Fibroblast of pulmonary artery (primary cell): Measurements from ENCODE around the gene LRSAM1.
A peak's percentile ranks its signal among the peaks of the same experiment; 100 is the strongest.

Experiments used
- DNase-seq: peaks from one replicate; pipeline ENCODE4 v3.0.0-alpha.2; 2010; ENCODE audit warnings: low read depth
- H3K4me3 ChIP-seq: replicated peaks from 2 replicates; pipeline ENCODE4 v1.5.1; 2011; ENCODE audit warnings: low read depth, mild to moderate bottlenecking, control low read depth, low read length, moderate library complexity
- TF ChIP-seq, protein P1 (sequence below): IDR thresholded peaks from 2 replicates; pipeline ENCODE4 v1.5.1; 2011; ENCODE audit warnings: mild to moderate bottlenecking, control low read depth, low read length, inconsistent platforms; ENCODE audit errors: missing control alignments

LRSAM1 gene

DNA sequence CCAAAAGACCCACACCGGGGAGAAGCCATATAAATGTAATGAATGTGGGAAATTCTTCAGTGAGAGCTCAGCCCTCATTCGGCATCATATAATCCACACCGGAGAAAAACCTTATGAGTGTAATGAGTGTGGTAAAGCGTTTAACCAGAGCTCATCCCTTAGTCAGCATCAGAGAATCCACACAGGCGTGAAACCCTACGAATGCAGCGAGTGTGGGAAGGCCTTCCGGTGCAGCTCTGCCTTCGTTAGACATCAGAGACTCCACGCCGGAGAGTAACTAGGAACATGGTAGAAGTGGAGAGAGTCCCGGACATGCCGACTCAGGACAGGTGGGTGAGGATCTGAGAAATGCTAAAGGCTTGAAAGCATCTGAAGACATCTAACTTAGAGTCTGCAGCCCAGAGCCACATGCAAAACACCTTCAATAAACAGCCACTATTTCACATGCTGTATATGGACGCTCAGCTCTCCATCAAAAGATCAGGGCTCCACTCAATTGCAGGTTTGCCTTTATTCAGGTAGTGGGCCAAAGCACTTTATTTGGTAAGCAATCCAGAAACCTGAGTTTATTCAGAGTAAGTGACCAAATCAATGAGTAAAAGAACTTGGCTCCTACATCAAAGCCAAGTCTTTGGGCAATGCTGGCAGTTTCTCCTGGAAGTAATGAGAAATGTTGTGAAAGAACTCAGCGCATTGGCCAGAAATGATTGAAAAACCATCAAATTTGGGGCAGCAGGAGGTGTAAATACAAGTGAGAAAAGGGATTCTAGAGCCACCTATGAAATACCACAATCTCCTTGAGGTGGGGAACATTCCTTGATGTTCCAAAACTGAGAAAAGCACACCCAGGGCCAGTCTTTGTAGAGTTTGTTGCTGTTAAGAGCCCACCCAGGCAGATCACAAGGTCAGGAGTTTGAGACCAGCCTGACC is 6.1 kb upstream of the LRSAM1 start:
- no peak overlapping the region for H3K4me3 ChIP-seq
- no peak for DNase-seq
- TF ChIP-seq, protein P1, sequence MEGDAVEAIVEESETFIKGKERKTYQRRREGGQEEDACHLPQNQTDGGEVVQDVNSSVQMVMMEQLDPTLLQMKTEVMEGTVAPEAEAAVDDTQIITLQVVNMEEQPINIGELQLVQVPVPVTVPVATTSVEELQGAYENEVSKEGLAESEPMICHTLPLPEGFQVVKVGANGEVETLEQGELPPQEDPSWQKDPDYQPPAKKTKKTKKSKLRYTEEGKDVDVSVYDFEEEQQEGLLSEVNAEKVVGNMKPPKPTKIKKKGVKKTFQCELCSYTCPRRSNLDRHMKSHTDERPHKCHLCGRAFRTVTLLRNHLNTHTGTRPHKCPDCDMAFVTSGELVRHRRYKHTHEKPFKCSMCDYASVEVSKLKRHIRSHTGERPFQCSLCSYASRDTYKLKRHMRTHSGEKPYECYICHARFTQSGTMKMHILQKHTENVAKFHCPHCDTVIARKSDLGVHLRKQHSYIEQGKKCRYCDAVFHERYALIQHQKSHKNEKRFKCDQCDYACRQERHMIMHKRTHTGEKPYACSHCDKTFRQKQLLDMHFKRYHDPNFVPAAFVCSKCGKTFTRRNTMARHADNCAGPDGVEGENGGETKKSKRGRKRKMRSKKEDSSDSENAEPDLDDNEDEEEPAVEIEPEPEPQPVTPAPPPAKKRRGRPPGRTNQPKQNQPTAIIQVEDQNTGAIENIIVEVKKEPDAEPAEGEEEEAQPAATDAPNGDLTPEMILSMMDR, result no peak

DNA sequence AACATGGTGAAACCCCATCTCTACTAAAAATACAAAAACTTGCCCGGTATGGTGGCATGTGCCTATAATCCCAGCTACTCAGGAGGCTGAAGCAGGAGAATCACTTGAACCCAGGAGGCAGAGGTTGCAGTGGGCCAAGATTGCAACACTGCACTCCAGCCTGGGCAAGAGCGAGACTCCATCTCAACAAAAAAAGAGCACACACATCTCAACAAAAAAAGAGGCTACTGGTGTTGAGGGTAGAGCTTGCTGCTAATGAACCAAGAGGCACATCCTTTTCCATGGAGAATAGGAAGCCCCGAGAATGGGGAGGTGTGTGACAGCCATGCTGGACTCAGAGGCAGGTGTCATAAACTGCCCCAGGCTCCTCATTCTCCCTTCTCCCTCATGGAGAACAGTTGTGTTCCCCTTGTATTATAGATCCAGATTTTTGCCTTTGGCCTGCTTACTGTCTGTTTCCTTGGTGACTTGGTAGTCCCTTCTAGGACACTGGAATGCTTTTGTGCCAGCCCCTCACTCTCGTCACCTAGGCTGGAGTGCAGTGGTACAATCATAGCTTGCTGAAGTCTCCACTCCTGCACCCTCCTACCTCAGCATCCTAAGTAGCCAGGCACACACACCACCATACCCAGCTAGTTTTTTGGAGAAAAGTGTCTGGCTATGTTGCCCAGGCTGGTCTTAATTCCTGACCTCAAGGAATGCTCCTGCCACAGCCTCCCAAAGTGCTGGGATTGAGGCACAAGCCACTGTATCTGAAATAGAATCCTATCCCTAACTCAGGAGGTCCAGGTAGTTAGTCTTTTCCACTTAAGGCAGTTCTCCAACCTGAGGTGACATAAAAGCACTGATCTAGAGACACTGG is 5.2 kb upstream of the LRSAM1 start:
- H3K4me3 ChIP-seq, result no peak overlapping the region
- TF ChIP-seq, protein P1, result no peak
- no peak for DNase-seq

DNA sequence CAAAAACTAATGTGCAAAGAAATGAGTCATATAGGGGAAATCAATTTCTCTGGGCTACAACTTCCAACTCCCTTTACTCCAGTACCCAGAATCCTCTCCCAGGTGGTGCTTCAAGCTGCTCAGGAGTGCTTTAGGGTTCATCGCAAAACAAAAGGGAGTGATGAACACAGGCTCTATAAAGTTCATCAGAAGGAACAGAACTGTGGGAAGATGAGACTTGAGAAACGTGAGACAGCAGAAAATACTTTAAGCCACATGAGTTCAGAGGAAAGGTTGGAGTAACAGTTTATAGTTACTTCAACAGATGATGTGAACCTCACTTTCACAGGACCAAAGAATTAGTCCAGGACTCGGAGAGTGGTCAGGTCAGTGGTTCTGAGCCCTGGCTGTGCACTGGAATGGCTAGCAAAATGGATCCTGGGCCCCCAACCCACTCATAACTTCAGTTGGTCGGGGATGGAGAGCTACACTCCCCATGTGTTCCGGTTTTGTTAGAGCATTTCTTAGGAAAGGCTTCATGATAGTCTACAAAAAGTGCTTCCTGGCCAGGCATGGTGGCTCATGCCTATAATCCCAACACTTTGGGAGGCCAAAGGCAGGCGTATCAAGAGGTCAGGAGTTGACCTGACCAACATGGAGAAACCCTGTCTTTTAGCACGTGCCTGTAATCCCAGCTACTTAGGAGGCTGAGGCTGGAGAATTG is 4.4 kb upstream of the LRSAM1 start:
- TF ChIP-seq, protein P1, result no peak

DNA sequence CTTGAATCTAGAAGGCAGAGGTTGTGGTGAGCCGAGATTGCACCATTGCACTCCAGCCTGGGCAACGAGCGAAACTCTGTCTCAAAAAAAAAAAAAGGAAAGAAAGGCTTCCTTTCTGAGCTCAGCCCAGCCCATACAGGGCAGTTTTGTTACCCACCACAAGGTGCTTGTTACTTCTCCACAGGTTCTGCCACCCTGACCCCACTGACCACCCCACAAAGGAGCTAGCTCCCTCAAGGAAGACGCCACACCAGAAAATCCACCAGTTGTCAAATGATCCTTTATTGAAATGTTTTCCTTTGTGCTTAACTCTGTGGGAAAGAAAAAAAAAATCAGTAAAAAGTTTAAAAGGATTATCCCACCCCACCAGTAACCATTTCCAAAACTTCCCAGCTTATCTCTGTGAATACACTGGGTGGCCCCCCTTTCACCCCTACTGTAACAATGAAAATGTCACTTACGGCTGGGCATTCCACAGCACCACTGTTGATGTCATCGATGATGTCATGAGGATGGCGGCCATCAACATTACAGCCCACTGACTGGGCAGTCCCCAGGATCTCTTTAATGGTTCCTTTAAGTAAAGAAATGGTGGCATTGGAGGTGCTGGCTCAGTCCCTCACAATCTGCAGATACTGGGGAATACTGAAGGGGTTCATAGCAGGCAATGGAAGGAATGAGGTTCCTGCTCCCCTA is 3.7 kb upstream of the LRSAM1 start:
- TF ChIP-seq, protein P1, result no peak
- DNase-seq, result no peak
- H3K4me3 ChIP-seq, result no peak overlapping the region

More for the DNA sequence above, 4.4 kb upstream of the LRSAM1 start:
- no peak overlapping the region for H3K4me3 ChIP-seq
- no peak for DNase-seq

- peak overlapping the region; percentile 78 for H3K4me3 ChIP-seq
- TF ChIP-seq, protein P1, result no peak
- DNase-seq, result no peak
These were observed 3.1 kb upstream of the LRSAM1 start for GRCh38 chr9:127448112-127448805.
